Stimulated activated CD8-positive, alpha-beta memory T cell treated with anti-CD3 and anti-CD28 coated beads, Interleukin-2, amount 100 ng/mL, for 48 hours (primary cell): ENCODE measurements around the gene ANTXRL.
"Not testable (repeated sequence)": the region's sequence is repeated elsewhere in the genome, so short reads cannot be mapped to it uniquely, and the experiment has no call there.

Source experiments
- DNase-seq, 2 donors: peaks; one replicate each; pipeline ENCODE4 v3.0.0-alpha.2; 2020; ENCODE audit warnings: low read depth in 2 of 2

ANTXRL gene

GRCh38 chr10:46286991-46287693 lies at the start of gene ANTXRL:
ANTXRL (plus strand) TSS chr10:46286997; CDS start chr10:46287263, 266 bp downstream.
- DNase-seq: no peak

- DNase-seq: no peak
Measured at GRCh38 chr10:46237815-46238510, 48.8 kb upstream of the ANTXRL start.

GRCh38 chr10:46239247-46239646 lies 47.5 kb upstream of the ANTXRL start:
- DNase-seq: no peak

- no peak for DNase-seq
Measured at GRCh38 chr10:46239993-46240683, 46.7 kb upstream of the ANTXRL start.

- DNase-seq: no peak
Measured at GRCh38 chr10:46240684-46241565, 45.9 kb upstream of the ANTXRL start.

GRCh38 chr10:46245381-46245900 lies 41.4 kb upstream of the ANTXRL start:
- DNase-seq: no peak

GRCh38 chr10:46246400-46247180 lies 40.2 kb upstream of the ANTXRL start:
- not testable (repeated sequence) for DNase-seq

- DNase-seq: no peak
Measured at GRCh38 chr10:46247181-46247475, 39.7 kb upstream of the ANTXRL start.

- DNase-seq: no peak
Measured at GRCh38 chr10:46247808-46248569, 38.8 kb upstream of the ANTXRL start.

- DNase-seq: no peak
Measured at GRCh38 chr10:46248651-46249146, 38.1 kb upstream of the ANTXRL start.

- DNase-seq: not testable (repeated sequence)
Measured at GRCh38 chr10:46249617-46250344, 37.0 kb upstream of the ANTXRL start.

GRCh38 chr10:46250481-46250880 lies 36.3 kb upstream of the ANTXRL start:
- DNase-seq: no peak

- DNase-seq: no peak
Measured at GRCh38 chr10:46250898-46251856, 35.6 kb upstream of the ANTXRL start.

- no peak for DNase-seq
Measured at GRCh38 chr10:46251857-46252847, 34.6 kb upstream of the ANTXRL start.

- DNase-seq: no peak
Measured at GRCh38 chr10:46253076-46254006, 33.5 kb upstream of the ANTXRL start.

- no peak for DNase-seq
Measured at GRCh38 chr10:46254007-46254383, 32.8 kb upstream of the ANTXRL start.
